Esophagus (tissue), 2 donors: Measurements from ENCODE around the gene CPA2. TPM values are rescaled to one million over a fixed set of nuclear protein-coding genes. Genes with fewer than 3 reads are reported as not detected.
"Not testable (repeated sequence)": the region's sequence is repeated elsewhere in the genome, so short reads cannot be mapped to it uniquely, and the experiment has no call there.

Source experiments
- H3K27ac ChIP-seq, 2 donors: one replicate each; pipeline ENCODE4 v1.5.1; 2013; ENCODE audit warnings: low read depth in 2 of 2, mild to moderate bottlenecking in 2 of 2, inconsistent platforms in 1 of 2, low read length in 1 of 2, moderate library complexity in 1 of 2
- H3K27me3 ChIP-seq, 2 donors: one replicate each; pipeline ENCODE4 v1.6.1; 2013; ENCODE audit warnings: low read length in 2 of 2, control low read depth in 1 of 2, mild to moderate bottlenecking in 1 of 2; ENCODE audit not compliant: insufficient read depth in 2 of 2, control insufficient read depth in 1 of 2
- H3K36me3 ChIP-seq, 2 donors: one replicate each; pipeline ENCODE4 v1.6.1; 2013; ENCODE audit warnings: low read length in 1 of 2; ENCODE audit not compliant: control insufficient read depth in 2 of 2, insufficient read depth in 2 of 2
- H3K4me1 ChIP-seq, 2 donors: one replicate each; pipeline ENCODE4 v1.6.1; 2013; ENCODE audit warnings: low read length in 1 of 2; ENCODE audit not compliant: control insufficient read depth in 2 of 2, insufficient read depth in 2 of 2
- H3K4me3 ChIP-seq, 2 donors: one replicate each; pipeline ENCODE4 v1.5.1; 2013; ENCODE audit warnings: low read length in 2 of 2, mild to moderate bottlenecking in 2 of 2, low read depth in 1 of 2, moderate library complexity in 1 of 2
- H3K9me3 ChIP-seq, 2 donors: one replicate each; pipeline ENCODE4 v1.6.1; 2013; ENCODE audit warnings: mild to moderate bottlenecking in 2 of 2, low read depth in 1 of 2, low read length in 1 of 2, moderate library complexity in 1 of 2; ENCODE audit not compliant: control insufficient read depth in 2 of 2, insufficient read depth in 1 of 2
- WGBS, 2 donors: extraction: QIAGEN DNeasy Blood & Tissue Kit; methylation state at CpG; one replicate each; pipeline ENCODE4 v1.1.7; 2013; 5-methylcytosine and 5-hydroxymethylcytosine counted together
- polyA plus RNA-seq, 2 donors: library from polyadenylated mRNA; stranded (reverse); fragments of 200-250 nt; gene quantifications; one replicate each; pipeline ENCODE4 v1.2.3, GENCODE V29; 2013
- donor health status: healthy with polysubstance abuse.
- donor health status: Bipolar disorder and iron deficiency.

The CPA2 gene
- polyA plus RNA-seq, 2 donors, result 0.14 to 0.37 TPM

DNA sequence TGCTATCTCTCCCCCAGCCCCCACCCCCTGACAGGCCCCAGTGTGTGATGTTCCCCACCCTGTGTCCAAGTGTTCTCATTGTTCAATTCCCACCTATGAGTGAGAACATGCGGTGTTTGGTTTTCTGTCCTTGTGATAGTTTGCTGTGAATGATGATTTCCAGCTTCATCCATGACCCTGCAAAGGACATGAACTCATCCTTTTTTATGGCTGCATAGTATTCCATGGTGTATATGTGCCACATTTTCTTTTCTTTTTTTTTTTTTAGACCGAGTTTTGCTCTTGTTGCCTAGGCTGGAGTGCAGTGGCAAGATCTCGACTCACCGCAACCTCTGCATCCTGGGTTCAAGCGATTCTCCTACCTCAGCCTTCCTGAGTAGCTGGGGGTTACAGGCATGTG is 17.8 kb upstream of the CPA2 start:
- H3K4me1 ChIP-seq, H3K9me3 ChIP-seq, H3K27me3 ChIP-seq, H3K27ac ChIP-seq, H3K4me3 ChIP-seq, H3K36me3 ChIP-seq: not testable (repeated sequence)
- 95 to 100% methylated on average over 5 of the region's 5 CpGs for WGBS, 2 donors

DNA sequence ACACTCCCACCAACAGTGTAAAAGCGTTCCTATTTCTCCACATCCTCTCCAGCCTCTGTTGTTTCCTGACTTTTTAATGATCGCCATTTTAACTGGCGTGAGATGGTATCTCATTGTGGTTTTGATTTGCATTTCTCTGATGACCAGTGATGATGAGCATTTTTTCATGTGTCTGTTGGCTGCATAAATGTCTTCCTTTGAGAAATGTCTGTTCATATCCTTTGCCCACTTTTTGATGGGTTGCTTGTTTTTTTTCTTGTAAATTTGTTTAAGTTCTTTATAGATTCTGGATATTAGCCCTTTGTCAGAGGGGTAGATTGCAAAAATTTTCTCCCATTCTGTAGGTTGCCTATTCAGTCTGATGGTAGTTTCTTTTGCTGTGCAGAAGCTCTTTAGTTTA is 17.0 kb upstream of the CPA2 start:
- H3K4me3 ChIP-seq, H3K36me3 ChIP-seq, H3K27me3 ChIP-seq, H3K9me3 ChIP-seq, H3K4me1 ChIP-seq, H3K27ac ChIP-seq: not testable (repeated sequence)
- 92% methylated on average over 3 of the region's 3 CpGs for WGBS, 2 donors

DNA sequence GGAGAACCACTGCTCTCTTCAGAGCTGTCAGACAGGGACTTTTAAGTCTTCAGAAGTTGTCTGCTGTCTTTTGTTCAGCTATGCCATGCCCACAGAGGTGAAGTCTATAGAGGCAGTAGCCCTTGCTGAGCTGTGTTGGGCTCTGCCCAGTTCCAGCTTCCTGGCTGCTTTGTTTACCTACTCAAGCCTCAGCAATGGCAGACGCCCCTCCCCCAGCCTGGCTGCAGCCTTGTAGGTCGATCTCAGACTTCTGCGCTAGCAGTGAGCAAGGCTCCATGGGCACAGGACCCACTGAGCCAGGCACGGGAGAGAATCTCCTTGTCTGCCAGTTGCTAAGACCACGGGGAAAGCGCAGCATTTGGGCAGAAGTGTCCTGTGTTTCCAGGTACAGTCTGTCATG is 12.1 kb upstream of the CPA2 start:
- 69 to 75% methylated on average over 6 of the region's 6 CpGs for WGBS, 2 donors
- Histone ChIP-seq H3K27ac (no peak overlapping the region), H3K4me3 (no peak overlapping the region), H3K27me3 (no peaks in the 10 kb centered on the region), H3K4me1 (no peaks in the 10 kb centered on the region), H3K36me3 (no peaks in the 10 kb centered on the region), H3K9me3 (peaks cover 0 to 2% of the 10 kb centered on the region in 2 donors)

DNA sequence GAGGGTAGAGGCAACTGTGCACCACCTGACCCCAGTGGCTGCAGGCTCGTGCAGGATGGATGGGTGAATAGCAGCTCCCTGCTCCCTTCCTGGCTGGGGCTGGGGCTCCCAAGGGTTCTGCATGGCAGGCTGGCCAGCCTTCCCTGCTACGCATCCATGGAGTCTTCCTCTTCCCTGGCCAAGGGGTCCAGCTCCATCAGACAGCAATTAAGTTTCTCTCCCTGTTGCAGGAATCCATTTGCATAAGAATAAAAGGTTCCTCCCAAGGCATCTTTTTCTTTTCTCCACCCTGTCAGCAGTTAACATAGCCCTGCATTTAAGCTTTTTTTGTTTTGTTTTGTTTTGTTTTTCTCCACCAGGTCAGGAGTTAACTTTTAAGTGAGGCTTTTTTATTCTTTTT is 10.0 kb upstream of the CPA2 start:
- H3K4me1 ChIP-seq, result no peaks in the 10 kb centered on the region
- H3K4me3 ChIP-seq, result no peak overlapping the region
- no peaks in the 10 kb centered on the region for H3K36me3 ChIP-seq
- whole genome bisulfite sequencing, 2 donors, result 78 to 80% methylated on average over 2 of the region's 2 CpGs
- no peak overlapping the region for H3K27ac ChIP-seq
- peaks cover 0 to 2% of the 10 kb centered on the region in 2 donors for H3K9me3 ChIP-seq
- H3K27me3 ChIP-seq, result no peaks in the 10 kb centered on the region

DNA sequence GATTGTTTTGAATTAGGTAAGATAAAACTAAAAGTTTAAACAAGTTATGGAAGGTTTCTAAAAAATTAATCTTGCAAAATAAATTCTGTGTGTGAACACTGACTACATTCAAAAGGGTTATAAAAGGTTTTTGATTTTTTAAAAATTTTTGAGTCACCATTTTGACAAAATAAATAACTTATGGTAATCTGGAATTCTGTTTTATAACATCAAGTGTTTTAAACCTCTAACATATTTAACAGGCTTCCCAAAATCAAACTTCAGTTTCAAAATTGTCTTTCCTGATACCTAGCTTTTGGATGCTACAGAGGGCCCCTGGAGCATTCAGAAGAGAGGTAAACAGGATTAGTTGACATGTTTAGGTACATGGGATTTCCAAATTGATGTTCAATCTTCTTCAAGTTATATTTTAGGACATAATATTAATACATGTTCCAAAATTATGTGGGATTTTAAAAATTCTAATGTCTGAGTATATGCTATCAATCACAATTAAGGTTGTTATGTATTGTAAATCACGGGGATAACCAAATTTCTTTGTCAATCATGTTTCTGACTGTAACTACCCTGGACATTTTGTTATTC is 8.1 kb upstream of the CPA2 start:
- Histone ChIP-seq H3K4me3 (no peak overlapping the region), H3K36me3 (no peaks in the 10 kb centered on the region), H3K4me1 (no peaks in the 10 kb centered on the region), H3K27ac (no peak overlapping the region), H3K27me3 (no peaks in the 10 kb centered on the region), H3K9me3 (peaks cover 0 to 2% of the 10 kb centered on the region in 2 donors)
- 68 to 72% methylated on average over 1 of the region's 1 CpG for WGBS, 2 donors

DNA sequence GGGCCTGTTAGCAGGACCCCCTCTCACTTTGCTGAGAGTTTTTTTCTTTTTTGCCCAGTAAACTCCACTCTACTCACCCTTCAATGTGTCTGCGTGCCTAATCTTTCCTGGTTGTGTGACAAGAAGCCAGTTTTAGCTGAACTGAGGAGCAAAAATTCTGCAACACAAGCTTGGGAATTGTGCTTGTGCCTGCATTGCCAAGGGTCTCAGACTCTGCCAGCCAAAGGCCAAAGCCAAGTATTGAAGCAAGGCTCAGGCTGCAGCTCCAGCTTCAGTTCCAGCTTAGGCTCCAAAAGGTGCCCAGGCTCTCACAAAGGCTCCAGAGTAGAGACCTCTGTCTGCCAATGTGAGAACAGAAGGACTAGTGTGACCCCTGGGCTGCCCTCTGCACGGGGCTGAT is 4.2 kb upstream of the CPA2 start:
- 58 to 66% methylated on average over 2 of the region's 2 CpGs for WGBS, 2 donors

DNA sequence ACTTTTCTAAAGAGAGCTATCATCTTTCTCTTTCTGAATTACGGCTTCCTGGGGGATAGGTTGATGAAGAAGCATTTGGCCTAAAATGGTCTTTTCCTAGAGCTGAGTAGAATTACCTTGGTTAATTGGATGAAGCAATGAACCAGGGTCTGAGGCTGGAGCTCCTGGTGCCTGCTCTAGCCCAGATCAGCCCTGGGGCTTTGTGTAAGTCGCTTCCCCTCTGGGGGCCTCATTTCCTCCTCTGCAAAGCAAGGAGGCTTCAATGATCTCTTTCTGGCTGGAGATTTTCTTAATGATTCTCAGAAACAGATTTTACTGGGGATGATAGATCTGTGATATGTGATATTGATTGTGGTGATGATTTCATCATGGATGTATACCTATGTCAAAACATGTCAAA is 3.5 kb upstream of the CPA2 start:
- no peak overlapping the region for H3K4me3 ChIP-seq
- H3K36me3 ChIP-seq, result no peaks in the 10 kb centered on the region
- H3K27me3 ChIP-seq, result peaks cover 0 to 2% of the 10 kb centered on the region in 2 donors
- no peaks in the 10 kb centered on the region for H3K4me1 ChIP-seq
- no peak overlapping the region for H3K27ac ChIP-seq
- 65 to 82% methylated on average over 2 of the region's 2 CpGs for WGBS, 2 donors
- H3K9me3 ChIP-seq, result no peaks in the 10 kb centered on the region

More for the DNA sequence above, 4.2 kb upstream of the CPA2 start:
- Histone ChIP-seq H3K27me3 (peaks cover 0 to 2% of the 10 kb centered on the region in 2 donors), H3K36me3 (no peaks in the 10 kb centered on the region), H3K27ac (no peak overlapping the region), H3K4me1 (no peaks in the 10 kb centered on the region), H3K9me3 (no peaks in the 10 kb centered on the region), H3K4me3 (no peak overlapping the region)

DNA sequence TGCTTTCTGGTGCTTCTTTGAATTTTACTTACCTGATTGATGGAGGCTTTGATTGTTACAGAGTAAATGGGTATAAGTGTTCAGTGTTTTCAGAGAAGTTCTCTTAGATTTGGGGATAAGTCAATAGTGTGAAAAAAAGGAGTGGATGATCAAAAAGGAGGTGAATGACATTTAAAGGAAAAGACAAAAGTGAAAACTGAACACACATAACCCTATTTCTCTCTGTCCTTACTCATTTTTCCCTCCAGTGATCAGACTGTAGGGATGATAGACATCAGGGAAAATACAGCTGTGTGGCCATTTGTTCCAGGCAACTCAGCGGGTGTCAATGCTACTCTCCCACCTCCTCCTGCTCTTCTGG is 278 bp downstream of the CPA2 start:
- no peak overlapping the region for H3K27ac ChIP-seq

DNA sequence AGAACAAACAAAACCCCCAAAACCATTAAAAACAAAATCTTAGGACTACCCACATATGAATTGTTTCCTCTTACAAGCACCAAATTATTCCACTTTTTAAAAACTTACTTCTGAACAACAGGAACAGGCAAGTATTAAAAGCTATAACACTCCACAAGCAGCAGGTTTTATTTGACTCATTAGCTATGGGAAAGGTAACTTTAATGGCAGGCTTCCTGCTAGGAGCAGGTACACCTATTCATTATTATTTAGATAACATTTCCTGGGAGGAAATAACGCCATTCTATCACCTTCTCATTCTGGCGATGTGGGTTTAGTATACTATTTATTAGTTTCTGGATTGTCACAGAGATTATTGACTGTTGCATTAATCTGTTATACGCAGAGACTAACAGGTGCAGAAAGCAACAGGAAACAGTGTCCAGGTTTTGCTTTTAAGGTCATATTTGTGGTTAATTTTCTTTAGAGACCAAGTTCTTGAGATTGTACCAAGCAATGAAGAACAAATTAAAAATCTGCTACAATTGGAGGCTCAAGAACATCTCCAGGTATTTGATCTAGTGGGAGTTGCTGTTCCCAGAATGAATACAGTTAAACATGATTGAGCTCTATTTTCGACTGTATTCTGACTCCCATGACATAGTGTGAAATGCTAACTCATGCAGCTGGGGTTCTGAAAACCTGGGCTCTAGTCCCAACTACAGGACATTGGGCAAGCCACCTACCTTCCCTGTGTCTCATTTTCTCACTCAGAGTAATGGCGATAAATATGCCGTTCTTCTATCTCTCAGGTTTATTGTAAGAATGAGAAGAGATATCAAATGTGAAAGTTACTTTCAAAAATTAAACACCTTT is 2.0 kb downstream of the CPA2 start:
- 77 to 84% methylated on average over 6 of the region's 6 CpGs for WGBS, 2 donors
- Histone ChIP-seq H3K4me1 (peaks cover 0 to 3% of the 10 kb centered on the region in 2 donors), H3K27ac (no peak overlapping the region), H3K36me3 (no peaks in the 10 kb centered on the region), H3K27me3 (peaks cover 0 to 2% of the 10 kb centered on the region in 2 donors), H3K9me3 (no peaks in the 10 kb centered on the region), H3K4me3 (no peak overlapping the region)

More for the DNA sequence above, 278 bp downstream of the CPA2 start:
- WGBS, 2 donors, result 81 to 95% methylated on average over 1 of the region's 1 CpG
- H3K9me3 ChIP-seq, result no peaks in the 10 kb centered on the region
- no peak overlapping the region for H3K4me3 ChIP-seq
- H3K27me3 ChIP-seq, result peaks cover 0 to 2% of the 10 kb centered on the region in 2 donors
- no peaks in the 10 kb centered on the region for H3K36me3 ChIP-seq
- no peaks in the 10 kb centered on the region for H3K4me1 ChIP-seq

DNA sequence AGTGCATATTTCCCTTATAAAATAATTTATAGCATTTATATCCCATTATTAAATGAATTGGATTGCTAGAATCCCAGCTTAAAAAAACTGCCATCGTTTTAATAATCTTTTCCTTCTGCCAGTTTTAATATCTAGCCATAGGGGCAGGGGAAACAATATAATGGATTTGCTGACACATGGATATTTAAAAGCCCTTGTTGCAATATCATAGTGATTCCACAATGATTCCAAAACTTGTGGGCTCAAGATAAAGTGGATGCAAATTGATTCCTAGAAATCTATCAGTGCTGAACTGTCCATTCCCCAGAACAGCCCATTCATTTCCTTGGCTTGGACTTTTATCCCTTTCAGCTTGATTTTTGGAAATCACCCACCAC is 2.6 kb downstream of the CPA2 start:
- H3K27ac ChIP-seq, result no peak overlapping the region
- no peak overlapping the region for H3K4me3 ChIP-seq
- H3K9me3 ChIP-seq, result no peaks in the 10 kb centered on the region
- H3K36me3 ChIP-seq, result no peaks in the 10 kb centered on the region
- no peaks in the 10 kb centered on the region for H3K27me3 ChIP-seq
- H3K4me1 ChIP-seq, result peaks cover 0 to 3% of the 10 kb centered on the region in 2 donors
- 66 to 83% methylated on average over 1 of the region's 1 CpG for WGBS, 2 donors
